Aorta (tissue), 5 donors: ENCODE measurements around the gene GAS5. TPM values are rescaled to one million over a fixed set of nuclear protein-coding genes. Genes with fewer than 3 reads are reported as not detected.

Source experiments
- ATAC-seq: fragments of 200-7000 bp; cut with Tn5 transposase; one replicate; pipeline ENCODE4 v1.9.1; 2022; ENCODE audit warnings: moderate library complexity; ENCODE audit not compliant: low FRiP score
- DNase-seq, 2 donors: peaks; one replicate each; pipeline ENCODE4 v3.0.0-alpha.2; 2020
- H3K27ac ChIP-seq, 2 donors: one replicate each; pipeline ENCODE4 v1.5.1; 2013; ENCODE audit warnings: low read length in 2 of 2, mild to moderate bottlenecking in 2 of 2, moderate library complexity in 2 of 2, control low read depth in 1 of 2, inconsistent platforms in 1 of 2, low read depth in 1 of 2
- H3K27me3 ChIP-seq, 2 donors: one replicate each; pipeline ENCODE4 v1.6.1; 2013; ENCODE audit warnings: control low read depth in 1 of 2, low read length in 1 of 2, mild to moderate bottlenecking in 1 of 2, moderate library complexity in 1 of 2; ENCODE audit not compliant: insufficient read depth in 2 of 2, control insufficient read depth in 1 of 2
- H3K36me3 ChIP-seq, 2 donors: one replicate each; pipeline ENCODE4 v1.6.1; 2013; ENCODE audit warnings: control low read depth in 1 of 2, low read length in 1 of 2, mild to moderate bottlenecking in 1 of 2; ENCODE audit not compliant: insufficient read depth in 2 of 2, control insufficient read depth in 1 of 2
- H3K4me1 ChIP-seq, 2 donors: one replicate each; pipeline ENCODE4 v1.6.1; 2013; ENCODE audit warnings: low read length in 2 of 2, control low read depth in 1 of 2, mild to moderate bottlenecking in 1 of 2, moderate library complexity in 1 of 2; ENCODE audit not compliant: insufficient read depth in 2 of 2, control insufficient read depth in 1 of 2
- H3K4me3 ChIP-seq, 2 donors: one replicate each; pipeline ENCODE4 v1.5.1; 2013; ENCODE audit warnings: low read length in 2 of 2, control low read depth in 1 of 2, mild to moderate bottlenecking in 1 of 2
- H3K9me3 ChIP-seq: one replicate; pipeline ENCODE4 v1.6.1; 2013; ENCODE audit warnings: mild to moderate bottlenecking, low read length; ENCODE audit not compliant: control insufficient read depth
- WGBS, 2 donors: extraction: QIAGEN DNeasy Blood & Tissue Kit; methylation state at CpG; one replicate each; pipeline ENCODE4 v1.1.7; 2013; 5-methylcytosine and 5-hydroxymethylcytosine counted together
- intact Hi-C, 2 donors: fragments of 100-400 bp; cut with DNase I; formaldehyde crosslinking; loops; one replicate each; pipeline versions ENCODE4 v1.14.2 to v1.15.0; 2022
- long read RNA-seq, 2 donors: library from polyadenylated mRNA; unstranded; transcript quantifications; one replicate each; pipeline ENCODE4 v2.0.0, GENCODE V29; 2020 to 2021
- polyA plus RNA-seq, 2 donors: library from polyadenylated mRNA; stranded (reverse); fragments of 200-250 nt; gene quantifications; one replicate each; pipeline ENCODE4 v1.2.3, GENCODE V29; 2013
- total RNA-seq, 2 donors: library from RNA; stranded (reverse); fragmentation: NEBNext Ultra II Directional; extraction: Animal tissue kit (Norgen Biotek cat#: 25700); gene quantifications; one replicate each; pipeline ENCODE4 v1.2.1, GENCODE V29; 2021
- donor health status: healthy with polysubstance abuse.
- donor health status: Bipolar disorder and iron deficiency.
- donor health status: DM: no; HTN: no; CAD: no.
- donor health status: DM: no; HTN: no; CAD: no.
- donor health status: DM: yes; HTN: yes; CAD: no.

Gene GAS5
- total RNA-seq (100 to 1,000 TPM; 201 to 307 TPM), polyA plus RNA-seq (100 to 1,000 TPM; 382 to 898 TPM)
- long read RNA-seq, donor 1, transcript GAS5-221 (12 exons, 632 nt): major isoform, 13 of 127 reads
- long read RNA-seq, donor 1, partial matches to known transcripts: 15 of 127 reads
- long read RNA-seq, donor 1, other reads (novel, unspliced or antisense): 89 of 127 reads
- long read RNA-seq, donor 2, transcript GAS5-221 (12 exons, 632 nt): major isoform, 12 of 52 reads
- long read RNA-seq, donor 2, partial matches to known transcripts: 5 of 52 reads
- long read RNA-seq, donor 2, other reads (novel, unspliced or antisense): 35 of 52 reads

GRCh38 chr1:173867753-173868265, at the start of gene GAS5:
GAS5 (minus strand) TSS chr1:173867989.
- H3K4me3 ChIP-seq: peak within 1 kb of the TSS; percentile 66 to 84
- H3K4me1 ChIP-seq: peaks cover 0 to 4% of the 10 kb centered on the region in 2 donors
- peaks cover 1 to 3% of the 10 kb centered on the region in 2 donors for H3K36me3 ChIP-seq
- 0 to 1% methylated on average over 26 to 30 of the region's 30 CpGs for WGBS, 2 donors
- intact Hi-C loops: loop anchor here in 1 of 2 donors (2.0 to 10.0 kb wide), 4 partner anchors 43 to 391 kb away; partner anchors contain the start of genes CENPL, DARS2, KLHL20 and PRDX6
- no peaks in the 10 kb centered on the region for H3K9me3 ChIP-seq
- ATAC-seq (peak; percentile 98), DNase-seq (peak; percentile 99 to 100)
- no peaks in the 10 kb centered on the region for H3K27me3 ChIP-seq
- peak within 1 kb of the TSS; percentile 62 to 87 for H3K27ac ChIP-seq

- WGBS, 2 donors: 90 to 91% methylated on average over 3 of the region's 3 CpGs
- no peaks in the 10 kb centered on the region for H3K4me1 ChIP-seq
- DNase-seq: no peak
These were observed 49.4 kb upstream of the GAS5 start, which contains the start of gene SERPINC1 for GRCh38 chr1:173917149-173917548. SERPINC1 (minus strand) TSS chr1:173917327; CDS start chr1:173917259, 68 bp downstream.

GRCh38 chr1:173916667-173917066, 48.9 kb upstream of the GAS5 start:
- Histone ChIP-seq H3K27me3 (no peaks in the 10 kb centered on the region), H3K4me3 (no peak overlapping the region), H3K27ac (no peak overlapping the region), H3K4me1 (no peaks in the 10 kb centered on the region), H3K9me3 (no peaks in the 10 kb centered on the region), H3K36me3 (no peaks in the 10 kb centered on the region)
- 77 to 85% methylated on average over 4 of the region's 4 CpGs for WGBS, 2 donors
- DNase-seq (no peak), ATAC-seq (no peak)
- intact Hi-C loops: no loop called here

More at GRCh38 chr1:173917149-173917548, 49.4 kb upstream of the GAS5 start, which contains the start of gene SERPINC1:
- Histone ChIP-seq H3K36me3 (no peaks in the 10 kb centered on the region), H3K27me3 (no peaks in the 10 kb centered on the region), H3K4me3 (no peak within 1 kb of the TSS), H3K9me3 (no peaks in the 10 kb centered on the region), H3K27ac (no peak within 1 kb of the TSS)
- ATAC-seq: no peak
- intact Hi-C loops: no loop called here

GRCh38 chr1:173915596-173915995, 47.8 kb upstream of the GAS5 start:
- Histone ChIP-seq H3K27ac (no peak overlapping the region), H3K9me3 (peaks cover under 1% of the 10 kb centered on the region), H3K27me3 (no peaks in the 10 kb centered on the region), H3K4me1 (no peaks in the 10 kb centered on the region), H3K4me3 (no peak overlapping the region), H3K36me3 (no peaks in the 10 kb centered on the region)
- 77% methylated on average over 2 of the region's 2 CpGs for WGBS, 2 donors
- intact Hi-C loops: no loop called here
- DNase-seq: no peak
- no peak for ATAC-seq

GRCh38 chr1:173914366-173914871, 46.6 kb upstream of the GAS5 start:
- no peak overlapping the region for H3K4me3 ChIP-seq
- DNase-seq (no peak), ATAC-seq (no peak)
- H3K9me3 ChIP-seq: peaks cover 1% of the 10 kb centered on the region
- no peaks in the 10 kb centered on the region for H3K27me3 ChIP-seq
- 83 to 85% methylated on average over 13 of the region's 13 CpGs for WGBS, 2 donors
- H3K36me3 ChIP-seq: no peaks in the 10 kb centered on the region
- H3K27ac ChIP-seq: no peak overlapping the region
- intact Hi-C loops: no loop called here
- H3K4me1 ChIP-seq: no peaks in the 10 kb centered on the region

GRCh38 chr1:173913111-173913510, 45.3 kb upstream of the GAS5 start:
- H3K36me3 ChIP-seq: no peaks in the 10 kb centered on the region
- DNase-seq (no peak), ATAC-seq (no peak)
- no peak overlapping the region for H3K4me3 ChIP-seq
- no peaks in the 10 kb centered on the region for H3K27me3 ChIP-seq
- WGBS, 2 donors: 88 to 89% methylated on average over 3 of the region's 3 CpGs
- H3K9me3 ChIP-seq: peaks cover 1% of the 10 kb centered on the region
- no peaks in the 10 kb centered on the region for H3K4me1 ChIP-seq
- no peak overlapping the region for H3K27ac ChIP-seq
- intact Hi-C loops: no loop called here

GRCh38 chr1:173903827-173904531, 36.2 kb upstream of the GAS5 start:
- intact Hi-C loops: no loop called here
- Histone ChIP-seq H3K27ac (no peak overlapping the region), H3K4me3 (no peak overlapping the region), H3K36me3 (no peaks in the 10 kb centered on the region), H3K9me3 (no peaks in the 10 kb centered on the region), H3K4me1 (peaks cover 0 to 3% of the 10 kb centered on the region in 2 donors), H3K27me3 (no peaks in the 10 kb centered on the region)
- ATAC-seq: no peak
- no peak for DNase-seq
- 82 to 85% methylated on average over 6 of the region's 6 CpGs for WGBS, 2 donors

- no peak overlapping the region for H3K4me3 ChIP-seq
- no peak overlapping the region for H3K27ac ChIP-seq
- intact Hi-C loops: no loop called here
- WGBS, 2 donors: 55 to 63% methylated on average over 3 of the region's 3 CpGs
- H3K27me3 ChIP-seq: no peaks in the 10 kb centered on the region
- no peaks in the 10 kb centered on the region for H3K9me3 ChIP-seq
- ATAC-seq: no peak
- peaks cover 0 to 3% of the 10 kb centered on the region in 2 donors for H3K4me1 ChIP-seq
- no peaks in the 10 kb centered on the region for H3K36me3 ChIP-seq
- no peak for DNase-seq
These were observed 33.2 kb upstream of the GAS5 start for GRCh38 chr1:173900992-173901391.
